ENCODE data around the gene FBN2.

FBN2 gene

GRCh38 chr5:128345247-128345646 lies 192.8 kb downstream of the FBN2 start:
- WGBS, 2 donors (ENCODE audit: extremely low coverage in 2 of 2, insufficient read length in 2 of 2, insufficient replicate concordance in 1 of 2) = no CpG with 5 or more reads among the region's 16 CpGs
- Histone ChIP-seq H3K27ac (replicated peaks; ENCODE audit: low read length) (no peak overlapping the region), H3K4ac (ENCODE audit: low read length) (peak overlapping the region; percentile 55), H2AFZ (ENCODE audit: low read length) (no peak overlapping the region), H3K36me3 (replicated peaks in 1 of 2; ENCODE audit: control insufficient read depth in 2 of 2, insufficient read depth in 2 of 2, low read length in 2 of 2) (peaks cover 31 to 96% of the 10 kb centered on the region in 2 donors), H3K79me1 (ENCODE audit: low read depth, low read length) (no peaks in the 10 kb centered on the region), H3K9ac (ENCODE audit: low read depth, low read length, poor library complexity) (no peak overlapping the region), H3K4me3 (ENCODE audit: low read length in 2 of 2) (no peak overlapping the region), H2BK5ac (ENCODE audit: low read length) (peak overlapping the region; percentile 91), H3K9me3 (replicated peaks in 1 of 2; ENCODE audit: control insufficient read depth in 2 of 2, insufficient read depth in 1 of 2, low read depth in 1 of 2, low read length in 2 of 2) (no peaks in the 10 kb centered on the region), H3K4me2 (ENCODE audit: insufficient read depth, low read length, poor library complexity, severe bottlenecking) (no peak overlapping the region), H2BK12ac (ENCODE audit: low read length) (no peak overlapping the region), H4K91ac (ENCODE audit: low read depth, low read length, poor library complexity) (no peak overlapping the region), H3K23ac (ENCODE audit: low read depth, low read length, poor library complexity) (no peak overlapping the region), H2BK15ac (ENCODE audit: low read length) (no peak overlapping the region), H4K8ac (ENCODE audit: low read depth, low read length) (no peak overlapping the region), H2BK120ac (ENCODE audit: low read depth, low read length) (no peak overlapping the region), H3K27me3 (ENCODE audit: control insufficient read depth in 3 of 3, insufficient read depth in 3 of 3, low read depth in 1 of 3, low read length in 3 of 3) (no peaks in the 10 kb centered on the region), H3K14ac (ENCODE audit: low read length) (no peak overlapping the region), H2AK5ac (ENCODE audit: low read depth, low read length) (no peak overlapping the region), H3K4me1 (ENCODE audit: control insufficient read depth in 2 of 2, insufficient read depth in 1 of 2, low read depth in 1 of 2, low read length in 2 of 2) (no peaks in the 10 kb centered on the region), H3K18ac (ENCODE audit: low read length) (peak overlapping the region; percentile 31)
- no peak for DNase-seq (ENCODE audit: low spot score)

DNA sequence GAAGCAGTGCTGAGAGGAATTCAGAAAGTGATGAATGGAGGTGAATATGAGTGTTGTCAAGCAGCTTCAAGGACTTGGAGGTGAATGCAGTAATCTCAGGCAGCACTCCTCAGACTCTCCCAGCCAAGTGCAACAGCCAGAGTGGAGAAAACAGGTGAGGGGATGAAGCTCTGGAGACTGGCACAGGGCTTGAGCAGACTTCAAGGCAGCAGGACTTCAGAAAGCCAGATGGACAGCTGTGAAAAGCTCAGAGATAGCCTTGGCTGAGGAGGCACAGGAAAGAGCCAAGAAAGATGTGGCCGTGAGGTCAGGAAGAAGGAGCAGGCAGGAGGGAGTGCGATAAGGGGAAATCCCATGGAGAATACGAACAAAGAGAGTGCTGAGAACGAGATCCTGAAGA lies 194.9 kb downstream of the FBN2 start:
- Histone ChIP-seq H2AFZ (ENCODE audit: low read length) (no peak overlapping the region), H3K36me3 (replicated peaks in 1 of 2; ENCODE audit: control insufficient read depth in 2 of 2, insufficient read depth in 2 of 2, low read length in 2 of 2) (peaks cover 35 to 97% of the 10 kb centered on the region in 2 donors), H3K27ac (replicated peaks; ENCODE audit: low read length) (no peak overlapping the region), H3K4me1 (ENCODE audit: control insufficient read depth in 2 of 2, insufficient read depth in 1 of 2, low read depth in 1 of 2, low read length in 2 of 2) (no peaks in the 10 kb centered on the region), H3K18ac (ENCODE audit: low read length) (no peak overlapping the region), H2BK12ac (ENCODE audit: low read length) (no peak overlapping the region), H3K14ac (ENCODE audit: low read length) (no peak overlapping the region), H2AK5ac (ENCODE audit: low read depth, low read length) (no peak overlapping the region), H3K23ac (ENCODE audit: low read depth, low read length, poor library complexity) (no peak overlapping the region), H3K9me3 (replicated peaks in 1 of 2; ENCODE audit: control insufficient read depth in 2 of 2, insufficient read depth in 1 of 2, low read depth in 1 of 2, low read length in 2 of 2) (no peaks in the 10 kb centered on the region), H3K9ac (ENCODE audit: low read depth, low read length, poor library complexity) (no peak overlapping the region), H4K91ac (ENCODE audit: low read depth, low read length, poor library complexity) (no peak overlapping the region), H2BK15ac (ENCODE audit: low read length) (no peak overlapping the region), H3K4me2 (ENCODE audit: insufficient read depth, low read length, poor library complexity, severe bottlenecking) (no peak overlapping the region), H2BK120ac (ENCODE audit: low read depth, low read length) (no peak overlapping the region), H3K4ac (ENCODE audit: low read length) (no peak overlapping the region), H3K27me3 (ENCODE audit: control insufficient read depth in 3 of 3, insufficient read depth in 3 of 3, low read depth in 1 of 3, low read length in 3 of 3) (no peaks in the 10 kb centered on the region), H2BK5ac (ENCODE audit: low read length) (no peak overlapping the region), H3K79me1 (ENCODE audit: low read depth, low read length) (no peaks in the 10 kb centered on the region), H3K4me3 (ENCODE audit: low read length in 2 of 2) (no peak overlapping the region), H4K8ac (ENCODE audit: low read depth, low read length) (no peak overlapping the region)
- no CpG with 5 or more reads among the region's 4 CpGs for WGBS, 2 donors (ENCODE audit: extremely low coverage in 2 of 2, insufficient read length in 2 of 2, insufficient replicate concordance in 1 of 2)
- no peak for DNase-seq (ENCODE audit: low spot score)

GRCh38 chr5:128341056-128341455 lies 197.0 kb downstream of the FBN2 start:
- H3K14ac ChIP-seq (ENCODE audit: low read length) = no peak overlapping the region
- DNase-seq (ENCODE audit: low spot score) = no peak
- no peaks in the 10 kb centered on the region for H3K79me1 ChIP-seq (ENCODE audit: low read depth, low read length)
- H3K27ac ChIP-seq (replicated peaks; ENCODE audit: low read length) = no peak overlapping the region
- no peak overlapping the region for H3K23ac ChIP-seq (ENCODE audit: low read depth, low read length, poor library complexity)
- H3K9ac ChIP-seq (ENCODE audit: low read depth, low read length, poor library complexity) = no peak overlapping the region
- no peak overlapping the region for H2AK5ac ChIP-seq (ENCODE audit: low read depth, low read length)
- no peak overlapping the region for H2BK5ac ChIP-seq (ENCODE audit: low read length)
- H4K91ac ChIP-seq (ENCODE audit: low read depth, low read length, poor library complexity) = no peak overlapping the region
- no peak overlapping the region for H3K4me2 ChIP-seq (ENCODE audit: insufficient read depth, low read length, poor library complexity, severe bottlenecking)
- H3K4ac ChIP-seq (ENCODE audit: low read length) = no peak overlapping the region
- no peak overlapping the region for H3K18ac ChIP-seq (ENCODE audit: low read length)
- no peak overlapping the region for H2BK15ac ChIP-seq (ENCODE audit: low read length)
- H2BK12ac ChIP-seq (ENCODE audit: low read length) = no peak overlapping the region
- H4K8ac ChIP-seq (ENCODE audit: low read depth, low read length) = no peak overlapping the region
- no peak overlapping the region for H3K4me3 ChIP-seq (ENCODE audit: low read length in 2 of 2)
- H2AFZ ChIP-seq (ENCODE audit: low read length) = no peak overlapping the region
- no peak overlapping the region for H2BK120ac ChIP-seq (ENCODE audit: low read depth, low read length)
- no peaks in the 10 kb centered on the region for H3K27me3 ChIP-seq (ENCODE audit: control insufficient read depth in 3 of 3, insufficient read depth in 3 of 3, low read depth in 1 of 3, low read length in 3 of 3)
- no CpG with 5 or more reads among the region's 3 CpGs for WGBS, 2 donors (ENCODE audit: extremely low coverage in 2 of 2, insufficient read length in 2 of 2, insufficient replicate concordance in 1 of 2)
- H3K9me3 ChIP-seq (replicated peaks in 1 of 2; ENCODE audit: control insufficient read depth in 2 of 2, insufficient read depth in 1 of 2, low read depth in 1 of 2, low read length in 2 of 2) = no peaks in the 10 kb centered on the region
- no peaks in the 10 kb centered on the region for H3K4me1 ChIP-seq (ENCODE audit: control insufficient read depth in 2 of 2, insufficient read depth in 1 of 2, low read depth in 1 of 2, low read length in 2 of 2)
- peaks cover 39 to 98% of the 10 kb centered on the region in 2 donors for H3K36me3 ChIP-seq (replicated peaks in 1 of 2; ENCODE audit: control insufficient read depth in 2 of 2, insufficient read depth in 2 of 2, low read length in 2 of 2)

DNA sequence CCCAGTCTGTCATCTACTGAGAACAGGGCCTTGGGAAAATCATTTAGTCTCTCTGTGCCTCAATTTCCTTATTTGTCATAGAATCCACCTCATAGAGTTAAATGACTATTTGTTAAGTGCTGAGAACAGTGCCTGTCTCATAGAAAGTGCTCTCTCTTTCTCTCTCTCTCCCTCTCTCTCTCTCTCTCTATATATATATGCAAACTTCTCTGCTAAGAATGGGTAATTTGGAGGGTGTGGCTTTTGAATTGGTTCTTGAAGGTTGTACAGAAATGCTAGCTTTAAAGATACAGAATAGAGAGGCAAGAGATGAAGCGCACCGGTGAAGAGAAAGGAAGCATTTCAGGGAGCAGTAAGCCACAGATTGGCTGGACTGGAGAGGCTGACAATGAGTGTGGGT lies 197.4 kb downstream of the FBN2 start:
- no peak overlapping the region for H2BK120ac ChIP-seq (ENCODE audit: low read depth, low read length)
- no peak overlapping the region for H4K91ac ChIP-seq (ENCODE audit: low read depth, low read length, poor library complexity)
- H3K23ac ChIP-seq (ENCODE audit: low read depth, low read length, poor library complexity) = no peak overlapping the region
- no peak overlapping the region for H3K4ac ChIP-seq (ENCODE audit: low read length)
- no peak overlapping the region for H3K14ac ChIP-seq (ENCODE audit: low read length)
- H3K79me1 ChIP-seq (ENCODE audit: low read depth, low read length) = no peaks in the 10 kb centered on the region
- WGBS, 2 donors (ENCODE audit: extremely low coverage in 2 of 2, insufficient read length in 2 of 2, insufficient replicate concordance in 1 of 2) = no CpG with 5 or more reads among the region's 2 CpGs
- no peaks in the 10 kb centered on the region for H3K4me1 ChIP-seq (ENCODE audit: control insufficient read depth in 2 of 2, insufficient read depth in 1 of 2, low read depth in 1 of 2, low read length in 2 of 2)
- H2BK12ac ChIP-seq (ENCODE audit: low read length) = no peak overlapping the region
- no peak overlapping the region for H4K8ac ChIP-seq (ENCODE audit: low read depth, low read length)
- DNase-seq (ENCODE audit: low spot score) = no peak
- H3K4me3 ChIP-seq (ENCODE audit: low read length in 2 of 2) = no peak overlapping the region
- H3K9ac ChIP-seq (ENCODE audit: low read depth, low read length, poor library complexity) = no peak overlapping the region
- no peak overlapping the region for H3K18ac ChIP-seq (ENCODE audit: low read length)
- no peak overlapping the region for H2AFZ ChIP-seq (ENCODE audit: low read length)
- H3K27me3 ChIP-seq (ENCODE audit: control insufficient read depth in 3 of 3, insufficient read depth in 3 of 3, low read depth in 1 of 3, low read length in 3 of 3) = no peaks in the 10 kb centered on the region
- no peak overlapping the region for H2BK15ac ChIP-seq (ENCODE audit: low read length)
- H2AK5ac ChIP-seq (ENCODE audit: low read depth, low read length) = no peak overlapping the region
- no peaks in the 10 kb centered on the region for H3K9me3 ChIP-seq (replicated peaks in 1 of 2; ENCODE audit: control insufficient read depth in 2 of 2, insufficient read depth in 1 of 2, low read depth in 1 of 2, low read length in 2 of 2)
- no peak overlapping the region for H3K27ac ChIP-seq (replicated peaks; ENCODE audit: low read length)
- H3K36me3 ChIP-seq (replicated peaks in 1 of 2; ENCODE audit: control insufficient read depth in 2 of 2, insufficient read depth in 2 of 2, low read length in 2 of 2) = peaks cover 42 to 98% of the 10 kb centered on the region in 2 donors
- H2BK5ac ChIP-seq (ENCODE audit: low read length) = no peak overlapping the region
- H3K4me2 ChIP-seq (ENCODE audit: insufficient read depth, low read length, poor library complexity, severe bottlenecking) = no peak overlapping the region

All from neuronal stem cell (in vitro differentiated cells).